ENCODE results near the gene PCDHGB3.
"Not testable (repeated sequence)": the region's sequence is repeated elsewhere in the genome, so short reads cannot be mapped to it uniquely, and the experiment has no call there.

Gene PCDHGB3

DNA sequence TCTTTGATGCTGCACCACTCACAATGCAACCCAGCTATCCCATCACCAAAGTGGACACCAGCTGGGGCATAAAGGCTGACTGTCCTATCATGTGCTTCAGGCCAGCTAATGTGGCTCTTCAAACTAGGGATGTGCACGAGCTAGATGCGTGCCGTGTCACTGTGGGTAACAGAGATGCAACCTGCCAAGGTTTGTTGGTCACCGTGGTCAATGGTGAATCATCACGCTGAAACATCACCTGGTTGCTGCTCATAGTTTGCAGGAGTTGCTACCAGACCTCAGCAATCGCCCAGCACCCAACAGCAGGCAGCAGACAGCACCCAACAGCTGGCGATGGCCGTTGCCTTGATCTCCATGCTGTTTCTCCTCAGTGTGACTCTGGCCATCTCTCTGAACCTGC is 41.8 kb upstream of the PCDHGB3 start:
- TF ChIP-seq GABPA (IDR thresholded peaks at IDR 0.05; ENCODE audit: low read depth) = no peak
- TF ChIP-seq, protein P1, sequence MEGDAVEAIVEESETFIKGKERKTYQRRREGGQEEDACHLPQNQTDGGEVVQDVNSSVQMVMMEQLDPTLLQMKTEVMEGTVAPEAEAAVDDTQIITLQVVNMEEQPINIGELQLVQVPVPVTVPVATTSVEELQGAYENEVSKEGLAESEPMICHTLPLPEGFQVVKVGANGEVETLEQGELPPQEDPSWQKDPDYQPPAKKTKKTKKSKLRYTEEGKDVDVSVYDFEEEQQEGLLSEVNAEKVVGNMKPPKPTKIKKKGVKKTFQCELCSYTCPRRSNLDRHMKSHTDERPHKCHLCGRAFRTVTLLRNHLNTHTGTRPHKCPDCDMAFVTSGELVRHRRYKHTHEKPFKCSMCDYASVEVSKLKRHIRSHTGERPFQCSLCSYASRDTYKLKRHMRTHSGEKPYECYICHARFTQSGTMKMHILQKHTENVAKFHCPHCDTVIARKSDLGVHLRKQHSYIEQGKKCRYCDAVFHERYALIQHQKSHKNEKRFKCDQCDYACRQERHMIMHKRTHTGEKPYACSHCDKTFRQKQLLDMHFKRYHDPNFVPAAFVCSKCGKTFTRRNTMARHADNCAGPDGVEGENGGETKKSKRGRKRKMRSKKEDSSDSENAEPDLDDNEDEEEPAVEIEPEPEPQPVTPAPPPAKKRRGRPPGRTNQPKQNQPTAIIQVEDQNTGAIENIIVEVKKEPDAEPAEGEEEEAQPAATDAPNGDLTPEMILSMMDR (IDR thresholded peaks at IDR 0.05; ENCODE audit: insufficient read depth, low read length) = no peak
- no peak overlapping the region for H3K4me3 ChIP-seq (replicated peaks; ENCODE audit: insufficient read depth, low read length)
- no peaks in the 10 kb centered on the region for H3K27me3 ChIP-seq (ENCODE audit: insufficient read depth, poor library complexity, severe bottlenecking)
- no peak overlapping the region for H3K27ac ChIP-seq (replicated peaks)
- DNase-seq (ENCODE audit: low read depth in 1 of 2, low spot score in 1 of 2) = no peak

DNA sequence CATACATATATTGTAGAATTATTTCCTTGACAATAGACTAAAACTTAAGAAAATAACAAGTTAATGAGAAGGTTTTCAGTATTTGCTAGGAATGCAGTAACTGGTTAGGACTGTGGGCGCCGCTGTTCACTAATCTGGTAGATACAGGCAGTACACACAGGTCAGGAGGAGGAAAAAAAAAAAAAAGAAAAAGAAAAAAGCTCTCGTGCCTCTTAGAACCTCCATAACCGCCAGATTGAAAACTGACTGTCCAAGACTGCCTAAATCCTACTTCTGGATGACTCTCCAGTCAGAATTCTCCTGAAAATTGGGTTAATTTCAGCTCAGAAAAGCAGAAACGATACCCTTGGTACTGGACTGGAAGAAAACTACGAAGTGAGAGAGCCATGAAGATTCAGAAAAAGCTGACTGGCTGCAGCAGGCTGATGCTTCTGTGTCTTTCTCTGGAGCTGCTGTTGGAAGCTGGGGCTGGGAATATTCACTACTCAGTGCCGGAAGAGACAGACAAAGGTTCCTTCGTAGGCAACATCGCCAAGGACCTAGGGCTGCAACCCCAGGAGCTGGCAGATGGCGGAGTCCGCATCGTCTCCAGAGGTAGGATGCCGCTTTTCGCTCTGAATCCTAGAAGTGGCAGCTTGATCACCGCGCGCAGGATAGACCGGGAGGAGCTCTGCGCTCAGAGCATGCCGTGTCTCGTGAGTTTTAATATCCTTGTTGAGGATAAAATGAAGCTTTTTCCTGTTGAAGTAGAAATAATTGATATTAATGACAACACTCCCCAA is 39.6 kb upstream of the PCDHGB3 start, which contains the start of gene PCDHGA1:
Gene PCDHGA1, plus strand, starts transcription at position 216 of the 782 bp plus-strand sequence.
- Histone ChIP-seq H3K4me3 (replicated peaks; ENCODE audit: insufficient read depth, low read length) (no peak within 1 kb of the TSS), H3K27ac (replicated peaks) (no peak within 1 kb of the TSS), H3K27me3 (ENCODE audit: insufficient read depth, poor library complexity, severe bottlenecking) (no peaks in the 10 kb centered on the region)
- no peak for DNase-seq (ENCODE audit: low read depth in 1 of 2, low spot score in 1 of 2)
- TF ChIP-seq SPI1 (IDR thresholded peaks at IDR 0.05; ENCODE audit: borderline replicate concordance, low read depth) (no peak), GABPA (IDR thresholded peaks at IDR 0.05; ENCODE audit: low read depth) (no peak), POLR2AphosphoS5 (IDR thresholded peaks at IDR 0.05; ENCODE audit: low read depth) (no peak)
- TF ChIP-seq, protein P1 (IDR thresholded peaks at IDR 0.05; ENCODE audit: insufficient read depth, low read length) = no peak
- TF ChIP-seq, protein P2, sequence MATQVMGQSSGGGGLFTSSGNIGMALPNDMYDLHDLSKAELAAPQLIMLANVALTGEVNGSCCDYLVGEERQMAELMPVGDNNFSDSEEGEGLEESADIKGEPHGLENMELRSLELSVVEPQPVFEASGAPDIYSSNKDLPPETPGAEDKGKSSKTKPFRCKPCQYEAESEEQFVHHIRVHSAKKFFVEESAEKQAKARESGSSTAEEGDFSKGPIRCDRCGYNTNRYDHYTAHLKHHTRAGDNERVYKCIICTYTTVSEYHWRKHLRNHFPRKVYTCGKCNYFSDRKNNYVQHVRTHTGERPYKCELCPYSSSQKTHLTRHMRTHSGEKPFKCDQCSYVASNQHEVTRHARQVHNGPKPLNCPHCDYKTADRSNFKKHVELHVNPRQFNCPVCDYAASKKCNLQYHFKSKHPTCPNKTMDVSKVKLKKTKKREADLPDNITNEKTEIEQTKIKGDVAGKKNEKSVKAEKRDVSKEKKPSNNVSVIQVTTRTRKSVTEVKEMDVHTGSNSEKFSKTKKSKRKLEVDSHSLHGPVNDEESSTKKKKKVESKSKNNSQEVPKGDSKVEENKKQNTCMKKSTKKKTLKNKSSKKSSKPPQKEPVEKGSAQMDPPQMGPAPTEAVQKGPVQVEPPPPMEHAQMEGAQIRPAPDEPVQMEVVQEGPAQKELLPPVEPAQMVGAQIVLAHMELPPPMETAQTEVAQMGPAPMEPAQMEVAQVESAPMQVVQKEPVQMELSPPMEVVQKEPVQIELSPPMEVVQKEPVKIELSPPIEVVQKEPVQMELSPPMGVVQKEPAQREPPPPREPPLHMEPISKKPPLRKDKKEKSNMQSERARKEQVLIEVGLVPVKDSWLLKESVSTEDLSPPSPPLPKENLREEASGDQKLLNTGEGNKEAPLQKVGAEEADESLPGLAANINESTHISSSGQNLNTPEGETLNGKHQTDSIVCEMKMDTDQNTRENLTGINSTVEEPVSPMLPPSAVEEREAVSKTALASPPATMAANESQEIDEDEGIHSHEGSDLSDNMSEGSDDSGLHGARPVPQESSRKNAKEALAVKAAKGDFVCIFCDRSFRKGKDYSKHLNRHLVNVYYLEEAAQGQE (IDR thresholded peaks at IDR 0.05; ENCODE audit: insufficient replicate concordance, low read depth) = no peak

DNA sequence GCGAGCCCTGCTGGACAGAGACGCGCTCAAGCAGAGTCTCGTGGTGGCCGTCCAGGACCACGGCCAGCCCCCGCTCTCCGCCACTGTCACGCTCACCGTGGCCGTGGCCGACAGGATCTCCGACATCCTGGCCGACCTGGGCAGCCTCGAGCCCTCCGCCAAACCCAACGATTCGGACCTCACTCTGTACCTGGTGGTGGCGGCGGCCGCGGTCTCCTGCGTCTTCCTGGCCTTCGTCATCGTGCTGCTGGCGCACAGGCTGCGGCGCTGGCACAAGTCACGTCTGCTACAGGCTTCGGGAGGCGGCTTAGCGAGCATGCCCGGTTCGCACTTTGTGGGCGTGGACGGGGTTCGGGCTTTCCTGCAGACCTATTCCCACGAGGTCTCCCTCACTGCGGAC is 37.5 kb upstream of the PCDHGB3 start:
- not testable (repeated sequence) for H3K27ac ChIP-seq (replicated peaks); H3K4me3 ChIP-seq (replicated peaks; ENCODE audit: insufficient read depth, low read length); DNase-seq (ENCODE audit: low read depth in 1 of 2, low spot score in 1 of 2); H3K27me3 ChIP-seq (ENCODE audit: insufficient read depth, poor library complexity, severe bottlenecking)

DNA sequence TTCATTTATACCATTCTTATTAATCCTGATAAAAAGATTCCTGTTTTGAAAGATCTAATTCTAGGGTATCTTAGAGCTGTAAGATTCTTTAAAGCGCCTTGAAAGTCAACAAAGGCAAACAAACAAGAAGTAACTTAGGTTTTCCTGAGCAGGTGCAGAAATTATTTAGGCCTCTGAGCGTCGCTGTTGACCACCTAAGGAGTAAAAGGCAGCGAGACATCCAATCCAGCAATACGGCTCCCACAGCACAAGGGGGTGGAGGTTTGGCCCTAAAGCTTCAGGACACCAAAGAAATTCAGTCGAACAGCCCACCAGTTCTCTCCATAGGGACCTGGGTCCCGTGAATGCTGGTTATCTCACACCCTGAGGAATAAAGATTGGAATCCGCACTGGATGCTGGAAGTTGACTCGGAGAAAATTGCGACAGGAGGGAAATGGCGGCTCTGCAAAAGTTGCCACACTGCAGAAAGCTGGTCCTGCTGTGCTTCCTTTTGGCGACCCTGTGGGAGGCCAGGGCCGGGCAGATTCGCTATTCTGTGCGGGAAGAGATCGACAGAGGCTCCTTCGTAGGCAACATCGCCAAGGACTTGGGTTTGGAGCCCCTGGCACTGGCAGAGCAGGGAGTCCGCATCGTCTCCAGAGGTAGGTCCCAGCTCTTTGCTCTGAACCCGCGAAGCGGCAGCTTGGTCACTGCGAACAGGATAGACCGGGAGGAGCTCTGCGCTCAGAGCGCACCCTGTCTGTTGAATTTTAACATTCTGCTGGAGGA is 31.3 kb upstream of the PCDHGB3 start, which contains the start of gene PCDHGA2:
Gene PCDHGA2, plus strand, starts transcription at position 223 of the 769 bp plus-strand sequence.
- TF ChIP-seq SPI1 (IDR thresholded peaks at IDR 0.05; ENCODE audit: borderline replicate concordance, low read depth) = no peak
- no peak for TF ChIP-seq POLR2AphosphoS5 (IDR thresholded peaks at IDR 0.05; ENCODE audit: low read depth)
- DNase-seq (ENCODE audit: low read depth in 1 of 2, low spot score in 1 of 2) = no peak
- Histone ChIP-seq H3K27ac (replicated peaks) (no peak within 1 kb of the TSS), H3K27me3 (ENCODE audit: insufficient read depth, poor library complexity, severe bottlenecking) (no peaks in the 10 kb centered on the region), H3K4me3 (replicated peaks; ENCODE audit: insufficient read depth, low read length) (no peak within 1 kb of the TSS)

DNA sequence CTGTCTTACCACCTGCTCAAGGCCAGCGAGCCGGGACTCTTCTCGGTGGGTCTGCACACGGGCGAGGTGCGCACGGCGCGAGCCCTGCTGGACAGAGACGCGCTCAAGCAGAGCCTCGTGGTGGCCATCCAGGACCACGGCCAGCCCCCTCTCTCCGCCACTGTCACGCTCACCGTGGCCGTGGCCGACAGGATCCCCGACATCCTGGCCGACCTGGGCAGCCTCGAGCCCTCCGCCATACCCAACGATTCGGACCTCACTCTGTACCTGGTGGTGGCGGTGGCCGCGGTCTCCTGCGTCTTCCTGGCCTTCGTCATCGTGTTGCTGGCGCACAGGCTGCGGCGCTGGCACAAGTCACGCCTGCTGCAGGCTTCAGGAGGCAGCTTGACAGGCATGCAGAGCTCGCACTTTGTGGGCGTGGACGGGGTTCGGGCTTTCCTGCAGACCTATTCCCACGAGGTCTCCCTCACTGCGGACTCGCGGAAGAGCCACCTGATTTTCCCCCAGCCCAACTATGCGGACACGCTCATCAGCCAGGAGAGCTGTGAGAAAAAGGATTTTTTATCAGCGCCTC is 29.2 kb upstream of the PCDHGB3 start:
- H3K27me3 ChIP-seq (ENCODE audit: insufficient read depth, poor library complexity, severe bottlenecking); H3K4me3 ChIP-seq (replicated peaks; ENCODE audit: insufficient read depth, low read length); H3K27ac ChIP-seq (replicated peaks); DNase-seq (ENCODE audit: low read depth in 1 of 2, low spot score in 1 of 2): not testable (repeated sequence)

DNA sequence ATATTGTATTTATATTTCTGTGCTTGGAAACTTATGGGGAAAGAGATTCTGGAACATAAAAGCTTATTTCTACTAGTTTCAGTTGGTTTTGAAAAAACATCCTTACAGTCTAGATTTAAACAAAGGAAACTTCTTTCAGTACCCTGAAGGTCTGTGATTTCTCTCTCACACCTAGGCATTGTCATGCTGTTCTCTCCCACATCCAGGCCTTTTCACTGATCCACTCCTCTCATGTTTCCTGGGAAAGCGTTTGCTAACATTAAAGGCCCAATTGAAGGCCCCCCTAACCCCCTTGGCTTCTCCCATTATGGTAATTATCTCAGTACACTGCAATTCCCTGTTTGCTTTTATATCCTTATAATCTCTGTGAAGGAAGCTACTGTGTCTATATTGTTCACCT is 27.3 kb upstream of the PCDHGB3 start:
- Histone ChIP-seq H3K27ac (replicated peaks) (no peak overlapping the region), H3K27me3 (ENCODE audit: insufficient read depth, poor library complexity, severe bottlenecking) (no peaks in the 10 kb centered on the region), H3K4me3 (replicated peaks; ENCODE audit: insufficient read depth, low read length) (no peak overlapping the region)
- TF ChIP-seq, protein P1 (IDR thresholded peaks at IDR 0.05; ENCODE audit: insufficient read depth, low read length) = no peak
- TF ChIP-seq POLR2AphosphoS5 (IDR thresholded peaks at IDR 0.05; ENCODE audit: low read depth) (no peak), GABPA (IDR thresholded peaks at IDR 0.05; ENCODE audit: low read depth) (no peak), SPI1 (IDR thresholded peaks at IDR 0.05; ENCODE audit: borderline replicate concordance, low read depth) (no peak)
- TF ChIP-seq, protein P2 (IDR thresholded peaks at IDR 0.05; ENCODE audit: insufficient replicate concordance, low read depth) = no peak
- no peak for DNase-seq (ENCODE audit: low read depth in 1 of 2, low spot score in 1 of 2)

All from HL-60 (cell line).